Right renal cortex interstitium (tissue), 3 donors: ENCODE results near the gene TMX4. TPM values are rescaled to one million over a fixed set of nuclear protein-coding genes. Genes with fewer than 3 reads are reported as not detected.
"Not testable (repeated sequence)": the region's sequence is repeated elsewhere in the genome, so short reads cannot be mapped to it uniquely, and the experiment has no call there.

Experiments
- DNase-seq, 3 donors: peaks; one replicate each; pipeline ENCODE4 v3.0.0-alpha.2; 2013; ENCODE audit warnings: low read depth in 3 of 3, low spot score in 2 of 3
- polyA plus RNA-seq, 3 donors: library from polyadenylated mRNA; unstranded; fragments of 120-200 nt; gene quantifications; one replicate each; pipeline ENCODE4 v1.2.1, GENCODE V29; 2013; ENCODE audit not compliant: insufficient read length in 3 of 3

The TMX4 gene
- polyA plus RNA-seq, 3 donors = 69.7 to 91.8 (median 70.2) TPM

DNA sequence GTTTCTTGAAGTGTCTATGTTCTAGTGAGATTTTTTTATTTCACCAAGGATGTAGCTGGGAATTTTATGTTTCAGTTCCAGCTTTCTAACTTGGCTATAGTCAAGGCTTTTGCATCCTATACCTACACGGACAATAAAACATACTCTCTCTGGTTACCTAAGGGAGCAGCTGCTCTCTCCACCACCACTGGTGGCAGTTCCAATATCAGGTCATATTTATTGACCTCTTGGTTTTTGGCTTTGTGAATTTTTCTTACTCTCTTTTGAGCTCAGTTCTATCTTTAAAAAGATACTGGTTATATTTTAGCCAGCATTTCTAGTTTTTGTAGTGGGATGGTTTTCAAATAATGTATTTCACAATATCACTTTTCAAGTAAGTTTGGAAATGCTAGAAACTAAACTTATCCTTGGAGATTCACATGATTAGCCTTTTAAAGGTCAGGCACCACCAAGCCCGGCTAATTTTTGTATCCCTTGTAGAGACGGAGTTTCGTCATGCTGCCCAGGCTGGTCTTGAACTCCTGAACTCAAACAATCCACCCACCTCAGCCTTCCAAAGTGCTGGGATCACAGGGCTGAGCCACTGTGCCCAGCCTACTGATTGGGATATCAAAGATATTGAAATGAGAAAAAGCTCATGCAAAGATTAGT lies 44.7 kb downstream of the TMX4 start:
- no peak for DNase-seq

GRCh38 chr20:7971536-7972280 lies 47.9 kb downstream of the TMX4 start:
- DNase-seq = no peak

DNA sequence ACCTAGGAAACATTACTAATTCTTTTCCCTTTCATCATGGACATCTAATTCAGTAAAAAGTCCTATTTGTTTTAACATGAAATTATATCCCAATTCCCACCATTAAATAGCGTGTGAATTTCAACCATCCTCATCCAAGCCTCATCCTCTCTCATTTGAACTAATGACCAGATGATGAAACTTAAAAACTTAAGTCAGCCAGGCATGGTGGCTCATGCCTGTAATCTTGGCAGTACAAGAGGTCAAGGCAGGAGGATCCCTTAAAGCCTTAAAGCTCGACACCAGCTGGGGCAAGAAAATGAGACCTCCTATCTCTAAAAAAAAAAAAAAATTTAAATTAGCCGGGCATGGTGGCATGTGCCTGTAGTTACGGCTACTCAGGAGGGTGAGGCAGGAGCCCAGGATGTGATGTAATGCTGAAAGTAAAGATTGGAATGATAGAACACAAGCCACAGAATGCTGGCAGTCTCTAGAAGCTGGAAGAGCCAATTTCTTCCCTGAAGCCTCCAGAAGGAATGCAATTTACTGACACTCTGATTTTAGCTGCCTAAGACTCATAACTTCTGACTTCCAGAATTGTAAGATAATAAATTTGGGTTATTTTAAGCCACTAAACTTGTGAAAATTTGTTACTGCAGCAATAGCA lies 52.2 kb downstream of the TMX4 start:
- DNase-seq = no peak

- no peak for DNase-seq
Observed at GRCh38 chr20:7966176-7966575, 53.4 kb downstream of the TMX4 start.

- DNase-seq = no peak
Observed at GRCh38 chr20:7959484-7959883, 60.1 kb downstream of the TMX4 start.

- not testable (repeated sequence) for DNase-seq
Observed at GRCh38 chr20:7956561-7956960, 63.0 kb downstream of the TMX4 start.

DNA sequence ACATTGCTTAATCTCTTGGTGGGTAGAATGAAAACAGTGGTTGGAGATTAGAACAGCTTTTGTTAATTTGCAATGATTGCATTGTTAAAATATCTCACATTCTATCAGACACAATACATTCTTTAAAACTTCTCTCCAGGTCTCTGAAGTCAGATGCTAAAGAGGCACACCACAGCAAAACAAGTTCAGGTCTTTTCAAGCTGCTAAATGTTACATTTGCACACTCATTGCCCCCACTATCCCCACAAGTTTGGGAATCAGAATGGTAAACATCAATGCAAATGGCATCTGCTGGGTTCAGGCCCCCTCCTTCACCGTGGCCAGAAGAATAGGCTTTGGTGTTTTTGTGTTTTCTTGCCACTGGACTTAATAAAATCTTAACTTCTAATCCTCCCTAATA lies 69.2 kb downstream of the TMX4 start:
- no peak for DNase-seq

DNA sequence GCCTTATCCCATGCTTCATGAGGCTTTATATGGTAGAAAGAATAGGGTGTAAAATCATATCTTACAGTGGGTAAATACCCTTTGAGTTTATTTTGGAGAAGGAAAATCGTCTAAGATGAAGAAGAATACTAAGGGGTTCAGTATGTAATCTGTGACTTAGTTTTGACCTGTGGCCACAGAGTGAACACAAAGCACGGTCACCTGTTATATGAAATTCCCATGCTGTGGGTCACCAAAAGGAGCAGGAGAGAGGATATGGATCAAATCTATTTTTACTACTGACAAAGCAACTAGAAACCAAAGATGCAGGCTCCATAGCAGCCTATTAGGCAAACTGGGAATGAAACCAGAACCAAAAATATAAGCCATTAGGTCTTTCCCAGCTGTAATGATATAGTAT lies 75.7 kb downstream of the TMX4 start:
- no peak for DNase-seq

GRCh38 chr20:7940341-7940740 lies 79.2 kb downstream of the TMX4 start, which contains the start of gene HAO1:
Gene HAO1 (minus strand): TSS chr20:7940458. CDS start chr20:7940422, 36 bp downstream.
- no peak for DNase-seq

GRCh38 chr20:7939663-7940062 lies 79.9 kb downstream of the TMX4 start:
- DNase-seq = peak in 1 of 3 donors; percentile 19

GRCh38 chr20:7938058-7938457 lies 81.5 kb downstream of the TMX4 start:
- no peak for DNase-seq

- DNase-seq = no peak
Observed at GRCh38 chr20:7937328-7937727, 82.2 kb downstream of the TMX4 start.

- DNase-seq = no peak
Observed at GRCh38 chr20:7935027-7935551, 84.5 kb downstream of the TMX4 start.

DNA sequence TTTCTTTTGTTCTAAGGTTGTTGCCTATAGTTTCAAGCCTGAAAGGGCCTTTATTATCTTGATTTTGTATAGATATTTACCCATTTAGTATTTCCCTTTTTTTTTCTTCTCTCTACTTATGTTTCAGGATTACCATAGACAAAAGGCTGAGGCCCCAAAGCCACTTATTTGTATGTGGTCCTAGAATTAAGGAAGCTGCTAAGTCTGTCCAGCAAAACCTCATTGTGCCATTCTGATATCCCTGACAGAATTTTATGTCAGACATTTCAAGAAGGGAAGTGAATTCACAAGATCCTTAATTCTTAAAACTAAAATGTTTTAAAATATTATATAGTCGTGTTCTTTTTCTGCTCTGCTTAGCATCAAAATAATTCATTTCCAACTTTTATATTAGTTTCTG lies 86.2 kb downstream of the TMX4 start:
- no peak for DNase-seq

DNA sequence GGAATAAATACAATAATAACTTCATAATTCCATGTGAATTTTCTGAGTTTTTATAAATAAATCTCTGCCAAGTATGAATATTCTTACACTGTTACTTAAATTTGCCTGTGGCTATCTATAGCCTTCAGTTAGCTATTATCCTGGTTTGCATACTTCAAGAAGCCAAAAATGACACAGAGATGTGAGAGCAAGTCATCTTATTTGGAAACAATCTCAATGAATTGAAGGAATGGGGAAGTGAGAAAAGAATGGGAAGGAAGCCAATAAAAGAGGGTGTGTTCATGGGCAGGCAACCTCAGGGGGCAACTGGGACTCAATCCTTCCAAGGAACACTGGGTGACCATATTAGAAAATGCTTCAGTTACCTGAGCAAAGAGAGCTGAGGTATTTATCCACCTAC lies 89.2 kb downstream of the TMX4 start:
- DNase-seq = no peak

Other genes with a start within 250 kb of the TMX4 start
- under 1 TPM in 2 of 3 donors, not detected in 1; 0.07 to 0.15 TPM for gene HAO1, start 79.3 kb downstream of the TMX4 start, polyA plus RNA-seq
- gene PLCB1, start 112.5 kb upstream of the TMX4 start, polyA plus RNA-seq = 10 to 100 TPM; 42.8 to 54.2 (median 51.5) TPM